Raji (cell line): ENCODE data around the gene ARSB.

Experiments
- POLR2A ChIP-seq: IDR thresholded peaks from 2 replicates; pipeline ENCODE4 v1.6.1; 2011; ENCODE audit warnings: low read depth, low read length, control low read depth; ENCODE audit not compliant: insufficient read depth

ARSB gene

DNA sequence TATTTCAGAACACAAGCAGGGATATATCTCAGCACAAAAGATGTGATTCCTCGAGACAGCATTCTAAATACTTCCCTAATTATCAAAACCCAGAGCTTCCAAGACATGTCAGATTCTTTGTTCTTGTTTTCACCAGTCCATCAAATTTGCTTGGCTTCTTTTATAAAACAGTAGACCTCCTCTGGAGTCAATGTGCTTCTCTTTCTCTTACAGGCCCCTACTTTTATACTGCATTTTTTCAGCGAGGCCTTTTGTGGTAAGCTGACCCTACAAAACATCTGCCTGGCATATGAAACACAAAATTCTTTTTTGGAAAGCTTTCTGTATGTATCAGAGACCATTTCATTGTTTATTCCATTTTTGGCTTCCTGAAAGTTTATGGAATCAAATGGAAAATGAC, 81.8 kb downstream of the ARSB start:
- no peak for TF ChIP-seq POLR2A

DNA sequence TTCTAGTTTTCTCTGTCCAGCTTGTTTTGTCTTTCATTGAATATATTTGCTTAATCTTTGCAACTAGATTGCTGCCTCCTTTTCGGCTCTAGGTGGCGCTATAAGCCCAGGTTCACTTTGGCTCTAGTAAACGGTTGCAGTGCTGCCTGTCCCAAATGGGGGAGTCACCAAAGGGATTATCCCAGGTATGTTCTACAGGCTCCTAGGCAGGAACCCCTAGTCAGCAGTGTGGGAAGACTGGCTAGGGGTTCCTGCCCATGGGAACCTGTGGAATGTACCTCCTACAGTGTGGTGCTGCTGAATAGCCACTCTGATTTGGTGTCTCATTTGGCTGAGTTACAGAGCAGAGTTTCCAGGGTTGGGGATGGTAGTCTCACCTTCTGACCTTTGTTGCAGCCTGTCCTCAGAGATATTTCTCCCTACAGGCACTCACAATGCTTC, 85.2 kb downstream of the ARSB start:
- TF ChIP-seq POLR2A = no peak

DNA sequence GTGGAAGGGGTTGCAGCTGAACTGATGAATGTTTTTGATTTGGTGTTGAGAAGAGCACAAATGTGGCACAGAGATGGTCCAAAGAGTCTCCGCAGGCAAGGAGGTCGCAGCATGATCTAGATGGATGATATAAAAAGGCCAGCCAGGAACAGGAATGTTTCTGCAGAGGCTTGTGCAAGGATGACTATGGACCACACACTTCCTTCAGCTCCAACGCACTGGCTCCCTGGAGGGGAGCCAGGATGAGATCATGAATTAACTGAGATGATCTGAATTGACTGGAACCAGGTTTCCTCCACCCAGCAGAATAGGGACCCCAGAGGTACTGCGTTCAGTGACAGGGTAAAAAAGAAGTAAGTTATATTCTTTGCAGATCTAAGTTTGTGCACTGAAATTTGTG, 89.0 kb downstream of the ARSB start:
- TF ChIP-seq POLR2A = no peak

DNA sequence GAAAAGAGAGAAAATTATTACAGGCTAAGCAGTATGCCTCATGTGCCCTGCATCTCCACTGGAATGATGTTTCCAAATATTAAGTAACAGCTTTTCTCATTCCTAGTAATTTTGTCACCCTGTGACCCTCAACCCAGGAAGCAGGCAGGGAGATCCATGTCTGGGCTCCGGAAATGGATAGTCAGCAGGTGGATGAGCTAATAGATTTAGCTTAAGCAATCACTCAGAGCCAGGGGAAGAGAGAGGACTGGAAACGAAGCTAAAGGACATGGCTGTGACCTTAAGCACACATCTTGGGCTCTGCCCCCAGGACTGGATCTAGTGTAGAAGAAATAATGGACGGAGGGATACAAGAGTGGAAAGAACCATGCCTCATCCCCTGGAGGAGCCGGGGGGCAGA, 89.5 kb downstream of the ARSB start:
- TF ChIP-seq POLR2A = no peak

DNA sequence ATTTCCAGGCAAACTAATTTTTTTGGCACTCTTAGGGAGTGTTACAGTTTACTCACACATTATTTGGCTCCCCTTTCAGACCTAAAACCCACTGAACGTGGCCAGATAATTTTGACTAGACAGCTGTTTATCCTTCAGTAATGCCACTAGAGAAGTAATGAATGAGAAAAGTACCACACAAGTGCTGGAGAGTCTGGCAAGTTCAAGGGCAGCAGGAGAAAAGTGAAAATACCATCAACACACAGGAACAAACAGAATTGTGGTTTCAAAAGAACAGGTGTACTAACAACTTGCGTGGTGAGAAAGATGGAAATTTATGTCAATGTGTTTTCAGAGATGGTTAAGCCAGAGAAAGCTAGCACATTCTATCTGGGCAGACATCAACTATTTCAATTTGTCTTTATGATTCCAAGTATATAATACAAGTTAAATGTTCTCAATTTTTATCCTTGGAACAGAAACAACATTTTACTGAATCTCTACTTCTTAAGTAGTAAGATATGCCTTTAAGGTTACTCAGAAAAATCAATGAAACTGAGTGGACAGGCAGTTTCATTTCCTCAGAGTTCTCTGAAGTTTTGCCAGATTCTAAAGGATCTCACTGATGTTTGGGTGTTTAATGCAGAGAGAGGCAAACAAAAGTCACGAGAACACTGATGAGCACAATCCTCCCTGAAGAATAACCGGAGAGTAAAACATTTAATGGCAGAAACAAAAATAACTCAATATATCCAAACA, 91.0 kb downstream of the ARSB start:
- no peak for TF ChIP-seq POLR2A

DNA sequence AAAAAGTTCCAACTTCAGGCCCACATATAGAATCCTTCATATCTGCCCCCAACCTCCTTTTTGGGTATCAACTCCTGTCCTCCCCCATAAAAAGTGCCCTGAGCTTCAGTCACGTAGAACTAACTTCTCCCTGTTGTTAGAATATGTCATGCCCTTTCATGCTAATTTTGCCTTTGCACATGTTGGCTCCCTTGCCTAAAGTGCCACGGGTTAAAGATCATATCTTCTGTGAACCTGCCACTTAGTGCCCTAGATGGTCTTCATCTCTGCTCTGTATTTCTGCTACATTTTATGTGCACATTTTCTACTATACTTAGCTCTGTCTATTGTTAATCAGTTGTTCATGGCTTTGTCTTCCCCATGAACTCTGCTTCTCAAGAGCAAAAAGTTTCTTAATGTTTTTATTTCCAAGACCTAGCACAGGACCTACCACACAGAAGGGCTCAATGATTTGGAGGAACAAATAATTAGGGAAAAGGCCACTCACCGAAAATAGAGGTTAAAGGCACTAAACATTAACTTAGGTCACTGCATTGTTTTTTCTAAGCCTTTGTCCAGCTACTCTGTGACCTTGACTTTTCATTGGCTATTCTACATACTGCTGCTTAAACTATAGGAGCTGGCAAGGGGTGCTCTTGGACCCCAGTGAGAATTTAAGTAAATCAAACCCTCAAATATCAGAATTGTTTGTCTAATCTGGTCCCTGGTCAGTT, 94.3 kb downstream of the ARSB start:
- no peak for TF ChIP-seq POLR2A

DNA sequence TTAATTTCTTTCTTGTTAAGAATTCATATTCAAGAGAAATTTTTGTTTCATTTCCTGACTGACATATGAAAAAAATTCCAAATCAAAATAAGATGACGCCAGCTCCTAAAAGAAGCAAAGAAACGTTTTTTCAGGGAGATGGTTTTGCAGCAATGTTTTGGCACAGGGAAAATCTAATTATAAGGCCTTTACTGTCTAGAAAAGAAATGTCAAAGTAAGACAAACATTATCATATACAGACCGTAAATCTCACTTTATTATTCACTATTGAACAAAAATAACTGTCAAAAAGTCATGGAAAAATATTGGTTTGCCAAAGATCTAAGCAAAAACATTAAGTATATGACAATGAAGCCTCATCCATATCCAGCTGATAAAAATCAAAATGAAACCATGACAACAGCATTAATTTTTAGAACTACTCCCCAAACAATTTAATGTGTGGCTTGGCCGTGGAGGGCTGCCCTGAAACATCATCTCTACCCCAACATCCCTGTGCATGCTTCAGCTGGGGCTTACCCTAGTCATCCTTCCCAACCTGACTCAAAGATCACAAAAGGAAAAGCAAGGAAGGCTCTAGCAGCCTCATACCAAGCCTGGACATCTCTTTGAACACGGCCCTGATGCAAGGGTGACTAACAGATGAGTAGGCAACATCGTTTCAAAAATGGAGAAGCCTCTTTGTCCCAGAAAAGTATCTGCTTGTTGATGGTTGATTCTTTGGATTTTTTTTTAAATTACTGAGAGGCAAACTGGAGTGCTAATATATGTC, 95.6 kb downstream of the ARSB start:
- no peak for TF ChIP-seq POLR2A

DNA sequence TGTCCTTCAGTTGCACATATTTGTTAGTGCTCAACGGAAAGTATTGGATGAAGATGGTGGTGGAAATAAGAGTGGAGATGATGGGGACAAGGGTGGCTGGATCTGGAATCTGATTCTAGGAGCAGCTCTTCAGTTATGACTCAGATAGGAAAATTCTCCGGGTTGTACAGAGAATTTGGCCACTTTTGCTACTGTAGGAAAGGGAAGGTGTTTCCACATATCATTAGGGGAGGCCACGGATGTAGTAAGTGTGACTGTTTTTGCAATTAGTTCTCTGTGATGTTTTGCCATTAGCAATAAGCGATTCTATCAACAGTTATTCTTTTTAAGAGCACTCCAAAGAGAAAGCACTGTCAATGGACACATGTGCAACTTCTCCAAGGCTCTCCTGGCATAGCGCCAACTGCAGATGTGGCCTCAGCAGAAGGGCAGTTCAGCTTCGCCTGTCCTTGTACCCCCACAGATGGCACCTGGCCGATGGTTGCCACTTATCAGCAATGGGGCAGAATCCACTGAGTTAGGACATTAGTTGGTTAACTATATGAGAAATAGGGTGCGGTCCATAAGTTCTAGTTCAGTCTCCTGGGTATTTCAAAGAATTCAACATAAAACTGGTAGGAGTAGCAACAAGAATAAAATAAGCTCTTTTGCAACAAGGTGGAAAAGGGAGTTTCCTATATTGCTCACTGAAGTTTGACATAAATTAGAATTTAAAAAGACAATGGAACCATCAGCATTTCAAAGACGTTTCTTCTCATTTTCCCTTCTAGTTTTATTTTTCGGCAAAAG, 96.3 kb downstream of the ARSB start:
- TF ChIP-seq POLR2A = no peak

DNA sequence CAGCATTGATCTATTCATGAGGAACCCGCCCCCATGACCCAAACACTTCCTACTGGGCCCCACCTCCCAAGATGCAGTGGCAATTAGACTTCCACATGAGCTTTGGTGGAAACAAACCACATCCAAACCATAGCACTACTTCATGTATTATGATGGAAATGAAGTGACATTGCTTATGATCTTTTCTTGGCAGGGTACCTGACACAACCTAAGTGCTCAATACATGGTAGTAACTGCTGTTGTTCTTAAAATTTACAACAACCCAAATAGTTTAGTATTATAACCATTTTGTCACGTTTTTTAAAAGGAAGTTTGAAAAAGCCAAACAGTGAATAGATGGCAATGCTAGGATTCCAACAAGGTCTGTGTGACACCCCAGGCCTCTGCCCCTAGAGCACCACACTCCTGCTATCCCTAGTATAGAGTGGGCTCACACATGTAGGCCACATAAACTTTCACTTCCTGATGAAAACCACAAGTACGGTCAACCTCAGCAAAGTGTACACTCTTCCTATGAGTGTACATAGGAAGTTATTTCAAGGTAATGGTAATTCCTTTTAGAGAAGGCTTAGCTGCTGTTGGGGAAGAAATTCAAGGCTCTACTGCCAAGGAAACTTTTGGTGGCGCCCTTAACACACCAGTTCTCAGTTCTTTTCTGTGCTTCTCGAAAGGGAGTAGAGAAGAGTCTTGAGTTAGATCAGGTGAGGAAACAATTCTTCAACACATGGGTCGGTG, 97.6 kb downstream of the ARSB start:
- TF ChIP-seq POLR2A = no peak

DNA sequence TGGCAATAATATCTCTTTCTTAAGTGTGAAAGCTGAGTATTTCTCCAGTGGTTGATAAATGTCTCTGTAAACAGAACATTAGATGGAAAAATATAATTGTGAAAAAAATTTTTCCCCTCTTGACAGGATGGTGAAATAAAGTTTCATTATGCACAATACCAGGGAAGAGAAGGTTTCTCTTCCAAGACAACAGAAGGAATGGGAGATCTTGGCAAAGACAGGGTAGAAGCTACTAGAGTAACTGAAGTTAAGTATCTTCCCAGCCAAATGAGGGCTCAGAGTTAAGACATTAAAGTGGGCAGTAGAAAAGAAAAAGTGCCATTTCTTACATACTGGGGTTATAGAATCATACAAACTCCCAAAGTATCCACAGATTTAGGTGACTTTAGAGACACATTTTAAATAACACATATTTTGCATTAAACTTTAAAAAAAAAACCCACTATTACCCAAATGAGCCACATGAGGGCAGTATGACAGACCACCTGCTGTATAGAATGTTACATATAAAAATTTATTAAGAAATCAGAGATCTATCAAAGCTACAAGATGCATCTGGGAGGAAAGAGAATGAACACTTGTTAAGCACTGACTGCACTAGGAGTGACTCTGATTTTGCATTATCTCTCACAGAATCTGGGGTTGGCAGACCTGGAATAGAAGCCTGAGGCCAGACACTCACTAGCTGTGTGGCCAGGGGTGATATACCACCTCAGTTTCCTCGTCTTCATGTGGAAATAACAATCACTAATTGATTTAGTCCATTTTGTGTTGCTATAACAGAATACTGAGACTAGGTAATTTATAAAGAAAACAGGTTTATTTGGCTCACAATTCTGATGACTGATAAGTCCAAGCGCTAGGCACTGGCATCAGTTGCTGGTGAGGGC, 98.5 kb downstream of the ARSB start:
- TF ChIP-seq POLR2A = no peak

DNA sequence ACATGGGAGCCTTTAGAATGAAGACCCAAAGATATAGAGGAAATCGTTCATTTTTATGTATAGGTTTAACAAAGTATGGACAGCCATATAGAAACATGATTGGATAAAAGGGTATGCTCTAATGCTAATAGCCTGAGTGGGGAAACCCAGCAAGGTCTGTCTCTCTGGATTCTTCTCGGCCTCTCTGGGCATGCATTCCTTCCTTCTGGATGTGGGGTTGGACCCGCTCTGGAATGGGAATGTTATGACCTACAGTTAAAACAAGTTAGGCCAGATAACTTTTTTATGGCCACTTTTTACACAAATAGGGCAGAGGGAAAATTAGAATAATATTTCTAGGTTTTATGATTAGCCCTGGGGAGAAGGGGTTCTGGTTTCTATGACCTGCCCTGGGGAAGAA, 103.2 kb downstream of the ARSB start:
- TF ChIP-seq POLR2A = no peak

DNA sequence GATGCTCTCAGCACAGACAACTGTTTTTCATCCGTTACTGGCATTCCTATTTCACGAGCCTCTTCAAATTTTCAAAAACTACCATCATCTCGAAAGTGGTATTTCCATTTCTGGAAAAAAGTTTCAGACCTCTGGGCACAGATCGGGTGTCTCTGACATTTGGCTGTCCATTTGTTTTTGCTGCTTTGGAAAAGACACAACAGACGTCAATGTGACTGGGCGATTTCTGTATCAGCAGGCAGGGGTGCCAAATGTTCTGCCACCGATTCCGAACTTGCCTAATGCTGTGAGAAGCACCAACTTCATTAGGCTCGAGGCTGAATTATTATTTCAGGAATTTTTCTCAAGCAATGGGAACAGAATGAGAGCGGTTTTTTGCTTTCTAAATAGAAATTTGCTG, 105.6 kb downstream of the ARSB start:
- TF ChIP-seq POLR2A = no peak

DNA sequence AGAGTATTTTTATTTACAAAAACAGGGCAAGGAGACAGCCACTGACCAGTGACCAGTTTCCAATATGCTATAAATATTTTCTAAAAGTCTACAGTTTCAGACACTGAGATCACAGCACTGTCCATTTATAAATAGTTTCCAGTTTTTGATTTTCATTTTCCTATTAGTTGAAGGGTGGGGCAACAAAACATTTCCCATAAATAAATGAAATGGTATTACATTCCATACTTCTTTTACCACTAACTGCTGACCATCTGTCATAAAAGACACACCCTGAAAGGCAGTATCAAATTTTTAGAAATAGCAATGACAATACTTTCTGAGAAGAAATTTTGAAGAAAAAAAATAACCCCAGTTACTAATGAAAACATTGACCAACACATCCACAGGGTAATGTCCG, 126.7 kb downstream of the ARSB start:
- no peak for TF ChIP-seq POLR2A
